Activated T-cell treated with anti-CD3 and anti-CD28 coated beads for 48 hours (primary cell): ENCODE data around the gene OR2B2.

Experiments used
- DNase-seq: peaks from one replicate; pipeline ENCODE4 v3.0.0-alpha.2; 2020; ENCODE audit warnings: low read depth

Gene OR2B2

DNA sequence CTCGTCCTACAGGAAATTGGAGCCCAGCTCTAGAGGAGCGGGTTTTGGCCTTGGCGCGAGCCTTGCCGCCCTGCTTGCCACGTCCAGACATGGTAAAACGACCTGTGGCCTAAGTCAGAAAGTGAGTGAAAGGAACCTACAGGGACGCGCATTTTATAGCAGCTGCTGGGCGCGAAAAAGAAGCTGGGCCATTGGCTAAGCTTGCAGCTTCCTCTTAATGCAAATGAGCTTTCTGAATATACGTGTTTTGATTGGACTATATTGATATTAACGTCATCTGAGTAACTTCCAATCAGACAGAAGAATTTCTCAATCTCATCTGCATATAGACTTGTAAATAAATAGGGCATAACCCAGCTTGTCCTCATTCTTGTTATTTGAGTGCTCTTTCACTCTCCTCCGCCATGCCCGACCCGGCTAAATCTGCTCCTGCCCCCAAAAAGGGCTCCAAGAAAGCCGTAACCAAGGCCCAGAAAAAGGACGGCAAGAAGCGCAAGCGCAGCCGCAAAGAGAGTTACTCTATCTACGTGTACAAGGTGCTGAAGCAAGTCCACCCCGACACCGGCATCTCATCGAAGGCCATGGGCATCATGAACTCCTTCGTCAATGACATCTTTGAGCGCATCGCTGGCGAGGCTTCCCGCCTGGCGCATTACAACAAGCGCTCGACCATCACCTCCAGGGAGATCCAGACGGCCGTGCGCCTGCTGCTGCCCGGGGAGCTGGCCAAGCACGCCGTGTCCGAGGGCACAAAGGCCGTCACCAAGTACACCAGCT, 18.9 kb downstream of the OR2B2 start:
- peak; percentile 82 for DNase-seq

DNA sequence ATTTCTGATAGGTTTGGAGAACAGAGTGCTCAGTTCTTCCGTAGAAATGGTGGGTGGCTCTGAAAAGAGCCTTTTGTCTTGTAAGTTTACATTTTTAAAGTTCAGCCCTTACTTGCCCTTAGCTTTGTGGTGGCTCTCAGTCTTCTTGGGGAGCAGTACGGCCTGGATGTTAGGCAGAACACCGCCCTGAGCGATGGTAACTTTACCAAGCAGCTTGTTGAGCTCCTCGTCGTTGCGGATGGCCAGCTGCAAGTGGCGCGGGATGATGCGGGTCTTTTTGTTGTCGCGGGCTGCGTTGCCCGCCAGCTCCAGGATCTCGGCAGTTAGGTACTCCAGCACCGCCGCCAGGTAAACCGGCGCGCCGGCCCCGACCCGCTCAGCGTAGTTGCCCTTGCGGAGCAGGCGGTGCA, 19.5 kb downstream of the OR2B2 start:
- no peak for DNase-seq

DNA sequence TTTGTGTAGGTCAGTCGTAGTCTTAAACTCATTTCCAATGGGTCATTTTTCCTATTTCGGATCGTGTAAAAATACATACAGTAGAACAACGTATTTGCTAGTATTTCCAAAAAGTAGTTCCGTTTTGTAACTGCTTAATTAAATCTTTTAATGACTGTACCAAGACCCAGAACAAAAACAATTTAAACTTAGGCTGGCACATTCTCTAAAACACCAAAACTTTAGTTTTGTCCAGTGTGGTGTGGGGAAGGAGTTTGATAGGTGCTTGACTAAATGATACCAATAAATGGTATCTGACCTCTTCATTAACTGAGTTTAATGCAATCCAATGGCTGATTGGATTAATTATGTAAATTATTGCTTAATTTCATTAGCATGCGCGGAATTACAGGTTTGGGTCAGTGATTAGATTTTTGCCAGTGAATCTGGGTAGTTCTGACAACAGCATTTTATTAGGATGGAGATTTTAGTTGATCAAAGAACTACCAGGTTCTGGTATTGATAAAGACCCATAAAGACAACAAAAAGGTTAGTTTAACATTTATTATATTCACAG, 20.8 kb downstream of the OR2B2 start:
- DNase-seq = no peak

- DNase-seq = peak; percentile 73
Observed at GRCh38 chr6:27890445-27891319, 21.5 kb downstream of the OR2B2 start.

DNA sequence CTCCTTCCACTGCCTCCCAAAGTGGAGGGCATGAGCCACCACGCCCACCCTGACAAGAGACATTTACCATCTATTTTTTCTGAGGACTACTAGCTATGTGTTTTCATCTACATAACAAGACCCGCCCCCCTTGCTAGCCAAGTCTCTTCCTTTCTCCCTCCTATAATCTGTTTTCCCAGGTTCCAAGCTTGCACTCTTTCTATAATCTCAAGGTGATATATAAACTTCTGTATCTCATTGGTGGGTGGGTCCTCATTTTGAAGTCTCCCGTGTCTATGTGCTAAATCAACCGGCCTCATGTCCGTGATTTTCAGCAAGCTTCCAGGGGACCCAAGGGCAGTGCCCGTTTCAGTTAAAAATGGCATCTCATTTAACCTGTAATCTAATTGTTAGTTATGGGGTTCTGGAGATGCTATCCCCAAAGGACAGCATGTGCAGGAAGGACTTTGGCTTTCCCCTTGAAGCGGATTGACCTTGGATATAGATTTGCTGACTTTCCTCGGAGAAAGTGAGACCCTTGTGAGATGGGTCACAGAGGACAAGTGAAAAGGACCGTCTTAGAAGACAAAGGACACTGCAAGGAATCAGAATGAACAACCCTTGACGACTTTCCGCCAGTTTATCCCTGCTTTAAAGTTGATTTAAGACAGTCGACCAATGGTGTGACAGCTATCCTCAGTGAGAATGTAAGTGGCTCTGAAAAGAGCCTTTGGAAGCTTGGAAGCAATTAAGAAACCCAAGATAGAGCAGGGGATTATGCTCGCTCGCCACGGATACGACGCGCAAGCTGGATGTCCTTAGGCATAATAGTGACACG, 22.4 kb downstream of the OR2B2 start:
- DNase-seq = no peak

DNA sequence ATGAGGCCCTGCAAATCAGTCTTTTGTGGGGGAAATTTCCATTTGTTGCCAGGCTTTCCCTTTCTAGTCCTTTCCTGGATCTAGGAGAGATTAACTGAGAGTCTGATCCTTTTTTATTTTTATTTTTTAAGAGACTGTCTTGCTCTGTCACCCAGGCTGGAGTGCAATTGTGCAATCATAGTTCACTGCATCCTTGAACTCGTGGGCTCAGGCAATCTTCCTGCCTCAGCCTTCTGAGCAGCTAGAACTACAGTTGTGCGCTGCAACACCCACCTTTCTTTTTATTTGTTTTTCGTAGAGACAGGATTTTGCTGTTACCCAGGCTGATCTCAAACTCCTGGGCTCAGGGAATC, 22.9 kb downstream of the OR2B2 start:
- DNase-seq = no peak

- no peak for DNase-seq
Observed at GRCh38 chr6:27888566-27888965, 23.6 kb downstream of the OR2B2 start.

GRCh38 chr6:27886073-27886472, 26.1 kb downstream of the OR2B2 start:
- DNase-seq = no peak

GRCh38 chr6:27883136-27883535, 29.1 kb downstream of the OR2B2 start:
- DNase-seq = no peak

DNA sequence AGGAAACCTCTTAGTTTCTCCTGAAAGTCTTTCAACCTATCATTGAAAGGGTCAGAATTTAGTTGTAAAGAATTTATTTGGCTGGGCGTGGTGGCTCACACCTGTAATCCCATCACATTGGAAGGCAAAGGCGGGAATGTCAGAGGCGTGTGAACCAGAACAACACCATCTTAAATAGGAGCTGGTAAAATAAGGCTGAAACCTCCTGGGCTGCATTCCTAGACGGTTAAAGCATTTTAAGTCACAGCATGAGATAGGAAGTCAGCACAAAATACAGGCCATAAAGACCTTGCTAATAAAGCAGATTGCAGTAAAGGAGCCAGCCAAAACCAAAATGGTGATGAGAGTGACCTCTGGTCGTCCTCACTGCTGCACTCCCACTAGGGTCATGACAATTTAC, 29.6 kb downstream of the OR2B2 start:
- DNase-seq = no peak

DNA sequence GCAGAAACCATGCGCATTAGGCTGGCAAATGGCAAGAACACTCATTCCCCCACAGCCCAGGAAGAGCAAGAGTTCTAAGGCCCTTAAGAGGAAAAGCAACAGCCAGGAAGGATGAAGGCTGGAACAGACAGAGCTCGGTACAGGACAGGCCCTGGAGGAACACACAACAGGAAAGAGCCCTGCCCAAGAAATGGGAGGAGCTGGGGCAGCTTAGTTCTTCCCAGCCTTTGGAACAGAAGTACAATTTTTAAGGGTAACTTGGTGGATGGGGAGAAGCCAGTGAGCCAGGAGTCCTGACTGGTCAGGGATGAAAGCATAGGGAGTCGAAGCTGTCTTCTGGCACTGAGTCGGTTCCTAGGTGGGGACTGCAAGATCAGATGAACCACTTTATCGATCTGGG, 32.4 kb downstream of the OR2B2 start:
- no peak for DNase-seq

DNA sequence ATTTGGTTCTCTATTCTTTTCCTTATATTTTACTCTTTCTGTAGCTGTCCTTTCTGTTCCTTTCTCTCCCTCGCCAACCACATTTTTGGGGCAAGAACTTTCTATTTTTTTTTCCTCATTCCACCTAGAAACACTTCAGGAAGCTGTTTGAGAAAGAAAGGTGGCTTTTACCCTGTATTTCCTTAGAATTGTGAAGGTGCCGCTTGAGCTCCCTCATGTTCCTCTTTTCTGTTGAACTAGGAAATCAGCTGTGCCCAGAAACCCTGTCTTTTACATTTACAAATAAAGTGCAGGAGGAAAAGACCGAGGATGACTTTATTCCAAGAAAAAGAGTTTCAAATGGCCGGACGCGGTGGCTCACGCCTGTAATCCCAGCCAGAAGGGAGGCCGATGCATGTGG, 38.2 kb downstream of the OR2B2 start:
- no peak for DNase-seq

DNA sequence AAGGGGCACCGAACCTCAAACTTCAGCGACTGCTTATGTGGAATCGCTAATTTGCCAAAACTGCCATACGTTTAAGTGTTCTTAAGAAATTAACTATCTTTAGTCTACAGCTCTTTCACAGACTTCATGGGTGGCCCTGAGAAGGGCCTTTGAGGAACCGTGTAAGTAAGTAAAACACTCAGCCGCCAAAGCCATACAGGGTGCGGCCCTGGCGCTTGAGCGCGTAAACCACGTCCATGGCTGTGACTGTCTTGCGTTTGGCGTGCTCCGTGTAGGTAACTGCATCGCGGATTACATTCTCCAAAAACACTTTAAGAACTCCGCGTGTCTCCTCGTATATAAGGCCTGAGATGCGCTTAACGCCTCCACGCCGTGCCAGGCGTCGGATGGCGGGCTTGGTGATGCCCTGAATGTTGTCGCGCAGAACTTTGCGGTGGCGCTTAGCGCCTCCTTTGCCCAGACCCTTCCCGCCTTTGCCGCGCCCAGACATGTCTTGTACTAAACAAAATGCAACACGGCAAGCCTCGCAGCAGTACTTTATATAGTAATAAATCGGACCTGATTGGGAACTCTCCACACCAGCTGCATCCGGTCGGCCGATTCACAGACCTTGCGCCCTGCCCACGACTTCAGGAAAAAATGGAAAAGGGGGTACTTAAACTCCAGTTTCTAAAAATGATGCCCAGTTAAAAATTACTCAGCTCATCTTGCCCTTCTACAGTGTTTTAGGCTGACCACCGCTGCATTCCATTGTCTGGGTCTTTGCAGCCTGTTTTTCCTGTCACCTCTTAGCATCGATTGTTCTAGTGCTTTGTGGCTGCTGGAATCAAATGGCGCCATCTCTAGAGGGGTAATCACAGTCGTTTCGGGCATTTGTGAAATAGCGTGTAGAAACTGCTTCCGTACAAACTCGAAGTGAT, 38.9 kb downstream of the OR2B2 start:
- peak; percentile 73 for DNase-seq

- no peak for DNase-seq
Observed at GRCh38 chr6:27872642-27873020, 39.6 kb downstream of the OR2B2 start.

GRCh38 chr6:27871924-27872638, 40.1 kb downstream of the OR2B2 start:
- peak; percentile 61 for DNase-seq

DNA sequence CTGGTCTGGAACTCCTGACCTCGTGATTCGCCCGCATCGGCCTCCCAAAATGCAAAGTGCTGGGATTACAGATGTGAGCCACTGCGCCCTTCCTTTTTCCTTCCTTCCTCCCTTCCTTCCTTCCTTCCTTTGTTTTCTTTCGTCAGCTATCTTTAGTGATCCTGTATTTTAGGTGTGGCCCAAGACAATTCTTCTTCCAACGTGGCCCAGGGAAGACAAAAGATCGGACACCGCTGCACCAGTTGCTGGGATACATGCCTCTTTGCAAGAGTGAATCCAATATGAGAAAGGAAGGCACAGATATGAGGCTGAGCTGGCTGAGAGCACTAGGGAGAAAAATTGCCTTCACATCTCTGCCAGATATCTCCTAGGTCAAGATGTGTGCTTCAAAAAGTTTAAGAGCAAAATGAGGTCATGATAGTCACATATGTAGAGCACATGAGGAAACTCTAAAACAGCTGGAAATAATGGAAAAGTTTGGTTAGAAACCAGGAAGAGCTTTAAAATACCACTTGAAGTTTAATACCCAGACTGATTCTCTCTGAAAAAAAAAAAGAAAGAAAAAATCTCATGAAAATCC, 41.8 kb downstream of the OR2B2 start:
- DNase-seq = no peak

- no peak for DNase-seq
Observed at GRCh38 chr6:27868311-27868710, 43.9 kb downstream of the OR2B2 start.

- no peak for DNase-seq
Observed at GRCh38 chr6:27867945-27868300, 44.3 kb downstream of the OR2B2 start.

DNA sequence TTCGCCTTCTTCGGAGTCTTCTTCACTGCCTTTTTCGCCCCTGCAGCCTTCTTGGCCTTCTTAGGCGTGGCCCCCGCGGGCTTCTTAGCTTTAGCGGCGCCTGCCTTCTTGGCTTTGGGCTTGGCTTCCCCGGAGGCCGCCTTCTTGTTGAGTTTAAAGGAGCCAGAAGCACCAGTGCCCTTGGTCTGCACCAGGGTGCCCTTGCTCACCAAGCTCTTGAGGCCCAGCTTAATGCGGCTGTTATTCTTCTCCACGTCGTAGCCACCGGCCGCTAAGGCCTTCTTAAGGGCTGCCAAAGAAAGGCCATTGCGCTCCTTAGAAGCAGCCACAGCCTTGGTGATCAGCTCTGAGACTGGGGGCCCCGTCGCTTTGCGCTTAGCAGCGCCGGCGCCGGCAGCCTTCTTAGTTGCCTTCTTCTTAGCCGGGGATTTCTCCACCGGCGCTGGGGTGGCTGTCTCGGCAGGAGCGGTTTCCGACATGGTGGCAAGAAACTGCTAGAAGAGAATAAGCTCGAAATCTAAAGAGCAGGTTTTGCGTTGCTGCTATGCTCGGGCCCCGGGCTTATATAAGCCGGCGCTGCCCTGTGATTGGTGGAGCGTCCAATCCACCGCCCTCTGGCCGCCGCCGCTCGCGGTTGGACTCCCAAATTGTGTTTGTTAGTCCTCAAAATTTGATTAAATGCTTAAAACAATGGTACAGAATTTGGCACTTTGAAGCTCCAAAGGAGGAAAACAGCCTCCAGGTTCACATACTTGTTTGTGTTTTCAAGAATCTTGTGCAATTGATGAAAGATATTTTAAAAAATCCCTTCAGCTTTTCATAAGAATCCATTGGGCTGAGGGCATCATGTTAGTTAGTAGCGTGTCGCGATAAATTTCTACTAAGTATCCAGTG, 44.9 kb downstream of the OR2B2 start:
- DNase-seq = peak; percentile 83
